Activated CD4-positive, CD25-positive, alpha-beta regulatory T cell treated with anti-CD3 and anti-CD28 coated beads, Interleukin-2, amount 50 U/mL, for 72 hours (primary cell): Measurements from ENCODE around the gene PBX3.

Source experiments
- DNase-seq: peaks from one replicate; pipeline ENCODE4 v3.0.0; 2021

The PBX3 gene

DNA sequence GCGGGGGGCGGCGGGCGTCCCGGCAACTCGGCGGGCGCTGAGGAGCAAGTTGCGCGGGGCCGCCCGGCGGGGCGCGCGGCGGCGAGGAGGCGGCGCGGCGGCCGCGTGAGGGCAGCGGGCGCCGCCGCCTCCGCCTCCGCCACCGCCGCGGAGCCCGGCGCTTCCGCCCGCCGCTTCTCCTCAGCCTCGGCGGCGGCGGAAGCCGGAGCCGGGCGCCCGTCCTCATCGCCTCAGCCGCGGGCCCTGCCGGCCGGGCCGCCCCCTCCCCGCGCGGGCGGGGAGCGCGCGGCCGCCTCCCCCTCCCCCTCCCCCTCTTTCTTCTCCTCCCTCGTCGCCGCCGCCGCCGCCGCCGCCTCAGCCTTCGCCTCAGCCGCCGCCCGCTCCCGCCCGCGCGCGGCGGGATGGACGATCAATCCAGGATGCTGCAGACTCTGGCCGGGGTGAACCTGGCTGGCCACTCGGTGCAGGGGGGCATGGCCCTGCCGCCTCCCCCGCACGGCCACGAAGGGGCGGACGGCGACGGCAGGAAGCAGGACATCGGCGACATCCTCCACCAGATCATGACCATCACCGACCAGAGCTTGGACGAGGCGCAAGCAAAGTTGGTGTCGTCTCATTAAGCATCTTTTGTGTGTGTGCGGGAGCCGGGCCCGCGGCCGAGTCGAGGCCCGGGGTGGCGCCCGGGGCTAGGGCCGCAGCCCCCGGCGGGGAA is at the start of gene PBX3:
TSS of gene PBX3 (plus strand) at position 321 of the 712 bp plus-strand sequence.
- peak; percentile 60 for DNase-seq

DNA sequence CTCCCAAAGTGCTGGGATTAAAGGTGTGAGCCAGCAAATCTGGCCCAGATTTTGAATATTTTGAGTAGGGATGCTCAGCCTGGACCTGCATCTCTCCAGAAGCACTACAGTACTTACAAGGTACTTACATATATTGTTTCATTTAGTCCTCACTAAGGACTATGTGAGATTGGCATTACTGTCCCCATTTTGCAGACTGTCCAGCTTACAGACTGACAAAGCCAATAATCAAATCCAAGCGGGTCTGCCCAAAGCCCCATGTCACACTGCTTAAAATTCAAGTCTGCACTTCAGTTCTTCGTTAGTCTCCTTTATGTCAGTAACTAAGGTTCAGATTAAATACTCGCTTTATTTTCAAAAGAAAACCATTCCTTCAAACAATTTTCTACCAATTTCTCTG is 47.3 kb upstream of the PBX3 start:
- no peak for DNase-seq

DNA sequence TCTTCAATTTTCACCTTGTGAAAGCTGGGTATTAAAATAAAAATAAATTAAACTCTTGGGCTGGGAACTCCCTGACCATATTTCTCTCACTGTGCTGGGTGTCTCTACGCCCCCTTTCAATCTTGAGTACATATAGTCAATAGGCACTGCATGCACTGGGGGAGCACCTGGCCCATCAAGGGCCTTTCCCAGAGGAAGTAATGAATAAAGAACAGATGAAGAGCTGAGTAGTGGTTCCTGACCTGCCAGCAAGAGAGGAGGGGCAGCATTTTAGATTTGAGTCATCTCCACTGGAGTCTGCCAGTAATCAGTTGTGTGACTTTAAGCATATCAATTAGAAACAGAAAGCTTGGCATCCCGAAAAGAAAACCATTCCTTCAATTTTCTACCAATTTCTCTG is 46.4 kb upstream of the PBX3 start:
- no peak for DNase-seq

DNA sequence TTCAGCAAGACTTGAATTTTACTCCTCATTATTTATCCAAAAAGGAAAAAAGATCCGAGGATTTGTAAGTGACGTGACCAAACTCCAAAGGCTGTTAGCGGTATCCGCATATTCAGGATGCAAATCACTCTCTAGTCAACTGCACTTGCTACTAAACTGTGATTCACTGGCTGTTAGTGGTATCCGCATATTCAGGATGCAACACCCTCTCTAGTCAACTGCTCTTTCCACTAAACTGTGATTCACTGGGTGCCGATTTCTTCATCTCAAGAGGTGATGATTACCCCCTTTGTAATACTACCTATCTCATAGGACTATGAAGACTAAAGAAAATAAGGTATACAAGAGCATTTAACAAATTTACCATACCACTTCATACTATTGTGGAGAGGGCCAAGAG is 45.8 kb upstream of the PBX3 start:
- no peak for DNase-seq

DNA sequence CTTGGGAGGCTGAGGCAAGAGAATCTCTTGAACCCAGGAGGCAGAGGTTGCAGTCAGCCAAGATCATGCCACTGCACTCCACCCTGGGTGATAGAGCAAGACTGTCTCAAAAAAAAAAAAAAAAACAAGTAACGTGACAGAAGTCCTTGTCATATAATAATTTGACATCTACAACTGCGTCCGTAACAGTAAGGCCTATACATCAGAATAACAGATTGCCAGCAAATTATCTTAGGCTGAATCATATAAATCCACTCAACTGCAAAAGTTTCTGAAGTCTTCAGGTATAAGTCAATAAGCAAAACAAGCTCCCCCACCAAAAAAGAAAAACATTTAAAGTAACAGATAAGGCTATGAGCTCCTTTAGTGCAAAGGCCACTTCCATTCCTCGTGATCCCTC is 43.5 kb upstream of the PBX3 start:
- DNase-seq, result no peak

DNA sequence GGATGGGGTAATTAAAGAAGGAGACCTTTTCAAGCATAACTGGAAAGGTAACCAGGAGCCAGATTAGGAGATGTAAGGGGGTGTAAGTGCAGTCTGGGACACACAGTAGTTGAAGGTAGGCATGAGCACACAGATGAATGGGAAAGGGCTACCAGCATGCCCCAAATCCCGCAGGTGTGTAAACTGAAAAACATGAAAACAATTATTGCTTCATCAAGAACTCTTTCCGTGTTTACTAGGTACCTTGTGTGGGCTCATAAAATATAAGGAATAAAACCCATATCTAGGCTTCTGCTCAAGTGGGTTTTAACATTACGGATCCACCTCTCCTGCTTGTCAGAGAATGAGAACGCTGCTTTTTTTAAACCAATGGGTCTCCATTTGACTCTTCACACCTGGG is 41.3 kb upstream of the PBX3 start:
- DNase-seq, result no peak

DNA sequence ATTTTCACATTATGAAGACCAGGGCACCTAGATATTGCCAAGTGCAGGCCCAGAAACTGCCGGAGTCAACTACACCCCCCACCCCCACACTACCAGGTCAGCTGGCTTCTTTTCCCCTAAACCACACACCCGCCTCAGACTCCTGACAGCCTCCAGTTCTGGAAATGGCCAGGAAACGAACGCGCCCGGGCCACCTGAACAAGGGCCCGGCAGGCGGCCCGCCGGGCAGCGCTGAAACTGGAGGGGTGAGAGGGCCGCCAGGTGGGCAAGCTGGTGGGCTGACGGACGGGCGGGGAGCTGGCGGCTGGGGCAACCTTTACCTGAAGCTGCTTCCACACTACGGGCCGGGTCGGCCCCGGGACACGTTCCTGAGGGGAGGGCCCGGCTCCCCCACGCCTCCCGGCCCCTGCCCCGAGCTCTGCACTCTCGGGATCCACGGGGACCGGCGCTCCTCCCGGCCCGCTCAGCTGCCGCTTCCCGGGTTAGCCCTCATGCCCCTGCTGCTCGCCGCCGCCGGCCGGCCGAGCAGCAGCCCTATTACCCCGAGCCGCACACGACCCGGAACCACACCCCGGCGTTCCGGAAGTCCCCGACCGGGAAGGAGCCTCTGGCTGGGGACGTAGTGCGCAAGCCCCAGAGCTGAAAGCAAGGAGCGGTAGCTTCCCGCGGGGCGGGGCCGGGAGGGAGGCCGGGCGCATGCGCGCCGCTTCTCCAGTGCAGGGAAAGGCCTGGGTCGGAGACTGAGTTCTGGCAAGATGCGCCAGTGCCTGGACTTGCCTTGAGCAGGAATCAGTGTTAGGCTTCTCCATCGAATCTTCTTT is 40.3 kb upstream of the PBX3 start, which contains the start of gene MAPKAP1:
TSS of gene MAPKAP1 (minus strand) at position 558 of the 821 bp plus-strand sequence. CDS start 34,634 bp downstream, outside the sequence.
- peak; percentile 96 for DNase-seq

DNA sequence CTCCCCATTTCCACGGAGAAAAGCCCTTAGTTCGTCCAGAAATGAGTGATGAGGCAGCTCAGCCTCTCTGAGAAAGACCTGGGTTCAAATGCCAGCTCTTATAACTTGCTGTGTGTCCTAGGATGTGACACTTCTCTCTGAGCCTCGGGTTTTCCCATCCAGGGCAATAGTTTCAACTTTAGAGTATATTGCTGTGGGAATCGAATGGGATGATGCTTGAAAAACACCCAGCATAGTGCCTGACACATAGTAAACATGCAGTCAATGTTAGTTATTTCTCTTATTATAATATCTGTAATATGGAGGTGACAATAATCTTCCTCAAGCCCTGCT is 39.7 kb upstream of the PBX3 start:
- no peak for DNase-seq

DNA sequence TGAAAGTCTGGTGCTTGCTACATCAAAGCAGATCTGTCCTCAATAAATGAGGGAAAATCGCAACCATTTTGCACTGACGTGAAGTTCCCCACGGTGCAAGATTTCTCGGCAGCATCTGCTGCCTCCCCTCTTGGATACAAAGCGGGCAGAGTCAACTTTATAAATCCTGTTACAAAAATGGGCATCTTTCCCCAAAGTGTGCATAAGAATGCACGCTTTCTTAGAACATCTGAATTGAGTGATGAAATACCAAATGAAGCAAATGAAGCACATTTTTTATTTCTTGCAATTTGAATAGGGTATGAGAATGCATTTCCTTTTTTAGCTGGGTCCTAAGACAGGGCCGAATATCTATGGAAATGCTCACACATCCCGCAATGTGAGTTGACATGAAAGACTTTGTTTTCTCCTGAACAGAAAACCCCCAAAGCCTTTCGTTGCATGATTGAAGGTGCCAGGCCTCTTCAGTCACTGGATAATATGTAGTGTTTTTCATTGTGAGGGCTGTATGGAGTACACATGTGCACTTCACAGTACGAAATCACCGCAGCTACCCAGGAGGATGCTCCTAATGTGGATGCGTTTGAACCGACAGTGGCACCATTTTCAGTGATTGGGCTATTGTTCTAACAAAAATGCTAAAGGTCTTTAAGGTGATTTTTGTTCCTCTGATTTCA is 20.6 kb upstream of the PBX3 start:
- DNase-seq, result no peak

DNA sequence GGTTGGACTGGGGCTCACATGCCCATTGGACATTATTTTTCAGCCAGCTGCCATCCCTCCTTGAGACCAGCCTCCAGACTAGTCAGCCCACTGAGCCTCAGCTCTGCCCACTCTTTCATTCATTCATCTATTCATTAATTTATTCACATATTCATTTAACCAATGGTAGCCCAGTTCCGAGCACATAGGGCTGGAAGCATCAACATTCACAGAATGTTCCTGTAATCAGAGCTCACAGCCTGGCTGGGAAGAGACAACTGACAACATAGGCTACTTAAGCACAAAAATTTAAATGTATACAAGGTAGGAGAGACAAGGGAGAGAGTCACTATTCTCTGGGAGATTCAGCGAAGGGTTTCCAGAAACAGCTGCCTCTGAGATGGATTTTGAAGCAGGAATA is 17.0 kb upstream of the PBX3 start:
- DNase-seq, result no peak

DNA sequence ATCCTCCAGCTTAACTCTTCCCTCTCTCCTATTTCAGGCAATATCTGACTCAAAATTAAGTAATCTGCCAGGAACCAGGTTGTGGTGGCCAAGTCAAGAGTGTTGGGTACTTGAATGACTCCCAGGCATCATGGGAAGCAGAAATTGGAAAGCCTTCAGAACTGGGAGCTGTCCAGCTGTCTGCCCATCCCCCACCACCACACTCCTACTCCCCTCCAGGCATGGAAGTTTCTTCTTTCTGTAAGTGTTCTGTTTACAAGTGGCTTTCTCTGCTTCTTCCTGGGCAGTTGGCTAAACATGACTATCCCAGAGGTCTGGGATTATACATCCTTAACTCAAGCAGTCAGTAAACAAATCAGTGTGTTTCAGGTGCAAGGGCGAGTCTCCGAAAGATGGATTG is 14.6 kb upstream of the PBX3 start:
- no peak for DNase-seq

DNA sequence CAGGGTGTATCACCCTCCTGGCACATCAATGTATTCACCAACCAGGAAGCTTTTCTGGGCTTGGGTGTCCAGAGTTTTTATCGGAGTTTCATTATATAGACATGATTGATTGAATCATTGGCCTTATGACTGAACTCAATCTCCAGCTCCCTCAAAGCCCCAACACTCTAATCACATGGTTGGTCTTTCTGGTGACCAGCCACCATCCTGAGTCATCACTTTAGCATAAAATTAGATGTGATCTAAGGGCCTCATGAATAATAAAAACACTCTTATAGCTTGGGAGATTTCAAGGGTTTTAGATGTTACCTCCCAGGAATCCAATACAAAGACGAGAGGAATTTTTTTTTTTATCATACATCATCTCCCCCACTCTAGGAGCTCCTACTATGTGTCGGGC is 7.7 kb upstream of the PBX3 start:
- DNase-seq, result no peak

DNA sequence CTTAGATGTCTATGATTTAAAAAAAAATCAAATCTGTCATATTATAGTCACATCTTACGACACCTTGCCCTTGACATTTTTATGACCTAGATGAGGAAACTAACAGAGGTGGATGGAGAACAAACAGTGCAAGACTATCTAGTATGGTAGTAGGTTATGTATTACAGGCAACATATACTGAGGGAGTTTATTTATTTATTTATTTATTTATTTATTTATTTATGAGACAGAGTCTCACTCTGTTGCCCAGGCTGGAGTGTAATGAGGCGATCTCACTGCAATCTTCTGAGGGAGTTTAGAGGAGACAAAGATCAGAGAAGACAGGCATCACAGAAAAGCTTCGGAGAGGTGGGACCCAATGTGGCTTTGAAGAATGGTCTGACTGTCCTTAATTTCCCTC is 4.5 kb upstream of the PBX3 start:
- no peak for DNase-seq

DNA sequence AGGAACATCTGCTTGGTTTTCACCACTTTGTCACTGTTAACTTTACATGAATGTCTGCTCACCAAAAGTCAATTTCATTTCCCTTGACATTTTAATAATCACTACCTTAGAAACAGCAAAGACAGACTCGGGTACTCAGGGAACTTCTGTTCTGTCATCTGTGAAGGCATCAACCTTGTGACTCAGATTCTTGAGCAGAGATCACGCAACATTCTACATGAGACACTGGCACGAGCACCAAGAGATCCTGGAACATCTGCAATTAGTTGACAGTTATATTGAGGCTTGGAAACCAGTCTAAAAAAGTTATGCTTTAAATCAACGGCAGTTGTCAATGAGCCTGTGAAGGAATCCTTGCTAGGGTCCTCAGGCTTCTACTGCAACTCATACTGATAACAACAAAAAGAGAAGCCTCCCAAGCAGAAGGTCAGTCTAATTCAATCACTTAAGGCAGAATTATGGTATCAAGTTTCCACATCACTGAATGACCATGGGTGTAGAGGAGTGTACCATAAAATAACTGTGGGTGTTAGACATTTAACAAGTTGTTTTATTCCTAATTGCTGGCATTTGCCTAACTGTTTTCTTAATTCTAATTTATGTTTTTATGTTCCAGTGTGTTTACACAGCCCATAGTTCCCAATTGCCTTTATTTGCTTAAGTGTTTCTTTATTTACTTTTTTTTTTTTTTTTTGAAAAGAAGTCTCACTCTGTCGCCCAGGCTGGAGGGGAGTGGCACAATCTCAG is 3.3 kb upstream of the PBX3 start:
- DNase-seq, result no peak

DNA sequence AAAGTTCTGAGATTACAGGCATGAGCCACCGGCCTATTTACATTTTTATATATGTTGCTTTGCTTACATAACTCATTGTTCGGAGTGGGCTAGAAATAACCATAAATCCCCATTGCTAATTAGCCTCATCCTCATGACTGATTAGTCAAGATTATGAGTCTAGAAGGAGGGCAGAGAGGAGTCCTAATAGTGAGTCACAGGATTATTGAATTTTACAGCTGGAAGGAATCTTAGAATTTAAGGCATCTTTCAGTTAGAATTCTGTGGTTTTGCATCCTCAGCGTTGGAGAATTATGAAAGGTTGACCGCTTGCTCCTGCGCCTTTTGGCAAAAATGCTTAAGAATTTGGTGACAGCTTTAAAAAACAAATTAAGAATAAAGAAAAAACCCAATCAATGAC is 2.6 kb upstream of the PBX3 start:
- no peak for DNase-seq

DNA sequence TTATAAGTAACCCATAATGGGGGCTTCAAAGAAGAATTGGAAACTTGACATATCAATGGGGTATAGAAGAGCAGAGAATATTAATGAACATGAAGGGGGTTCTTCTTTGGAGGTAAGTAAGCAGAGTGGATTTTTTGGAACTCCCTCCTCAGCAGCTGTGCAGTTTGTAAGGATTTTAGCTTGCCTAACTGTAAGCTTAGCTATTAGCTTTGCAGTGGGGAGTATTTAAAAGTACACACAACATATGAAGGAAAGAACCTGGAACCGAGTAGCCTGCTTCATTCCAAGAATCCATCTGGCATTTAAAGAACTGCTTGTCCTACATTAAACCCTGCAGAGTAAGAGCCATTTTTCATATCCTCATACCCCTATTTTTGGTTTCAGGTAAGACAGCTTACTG is 2.2 kb upstream of the PBX3 start:
- no peak for DNase-seq

DNA sequence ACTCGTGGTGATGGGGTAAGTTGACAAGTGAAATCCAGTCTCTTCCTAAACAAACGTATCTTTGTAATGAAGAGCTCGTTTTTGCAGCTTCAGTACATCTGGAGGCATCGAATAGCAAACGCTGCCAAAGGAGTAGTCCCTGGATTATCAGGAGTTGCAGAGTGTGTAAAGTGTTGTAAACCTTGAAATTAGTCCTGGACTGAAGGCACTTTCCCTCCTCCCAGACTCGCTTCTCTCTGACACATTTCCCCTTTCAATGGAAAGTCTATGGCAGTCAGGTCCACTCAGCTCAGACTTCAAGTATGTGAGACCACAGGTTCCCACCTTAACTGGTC is 1.5 kb upstream of the PBX3 start:
- no peak for DNase-seq

DNA sequence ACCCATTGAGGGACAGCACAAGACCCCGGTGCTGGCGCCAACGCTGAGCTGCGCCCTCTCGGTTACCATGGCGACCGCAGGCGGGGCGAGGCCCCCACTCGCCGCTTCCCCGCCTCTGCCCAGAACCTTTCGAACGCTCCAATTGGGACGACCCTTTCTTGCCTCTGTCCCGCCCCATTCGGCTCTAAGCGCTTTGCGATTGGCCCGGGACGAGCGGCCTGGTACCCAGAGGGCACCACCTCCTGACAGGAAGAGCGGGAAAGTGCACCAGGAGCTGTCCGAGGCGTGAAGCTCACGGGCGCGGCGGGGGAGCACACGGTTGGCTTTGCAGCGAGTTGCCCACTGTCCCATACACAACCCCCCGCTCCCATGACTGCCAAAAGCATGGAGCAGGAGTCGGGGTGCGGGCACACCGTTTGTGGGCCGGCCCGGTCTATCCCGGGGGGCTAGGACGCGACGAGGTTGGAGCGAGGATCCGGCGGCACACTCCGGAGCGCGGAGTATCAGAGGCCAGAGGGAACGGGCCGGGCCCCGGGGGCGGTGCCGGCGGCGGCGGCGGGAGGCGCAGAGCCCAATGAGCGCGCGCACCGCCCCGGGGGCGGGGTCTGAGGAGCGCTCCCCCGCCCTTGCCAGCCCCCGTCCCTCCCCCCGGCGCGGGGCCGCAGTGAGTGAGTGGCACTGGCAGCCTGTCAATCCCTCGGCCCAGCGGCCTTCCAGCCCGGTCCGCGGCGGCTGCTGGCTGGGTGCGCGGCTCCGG is 978 bp upstream of the PBX3 start:
- peak; percentile 93 for DNase-seq

DNA sequence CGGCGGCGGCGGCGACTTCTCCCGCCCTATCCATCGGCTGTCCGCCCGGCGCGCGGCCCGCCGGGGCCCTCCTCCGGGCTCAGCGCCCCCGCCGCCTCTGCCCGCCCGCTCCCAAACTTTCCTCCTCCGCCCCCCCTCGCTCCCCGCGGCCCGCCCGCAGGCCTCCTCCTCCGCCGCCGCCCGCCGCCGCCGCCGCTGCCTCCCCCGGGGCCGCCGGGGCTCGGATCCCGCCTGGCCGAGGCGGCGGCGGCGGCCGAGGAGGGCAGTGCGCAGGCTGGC is 460 bp upstream of the PBX3 start:
- no peak for DNase-seq

DNA sequence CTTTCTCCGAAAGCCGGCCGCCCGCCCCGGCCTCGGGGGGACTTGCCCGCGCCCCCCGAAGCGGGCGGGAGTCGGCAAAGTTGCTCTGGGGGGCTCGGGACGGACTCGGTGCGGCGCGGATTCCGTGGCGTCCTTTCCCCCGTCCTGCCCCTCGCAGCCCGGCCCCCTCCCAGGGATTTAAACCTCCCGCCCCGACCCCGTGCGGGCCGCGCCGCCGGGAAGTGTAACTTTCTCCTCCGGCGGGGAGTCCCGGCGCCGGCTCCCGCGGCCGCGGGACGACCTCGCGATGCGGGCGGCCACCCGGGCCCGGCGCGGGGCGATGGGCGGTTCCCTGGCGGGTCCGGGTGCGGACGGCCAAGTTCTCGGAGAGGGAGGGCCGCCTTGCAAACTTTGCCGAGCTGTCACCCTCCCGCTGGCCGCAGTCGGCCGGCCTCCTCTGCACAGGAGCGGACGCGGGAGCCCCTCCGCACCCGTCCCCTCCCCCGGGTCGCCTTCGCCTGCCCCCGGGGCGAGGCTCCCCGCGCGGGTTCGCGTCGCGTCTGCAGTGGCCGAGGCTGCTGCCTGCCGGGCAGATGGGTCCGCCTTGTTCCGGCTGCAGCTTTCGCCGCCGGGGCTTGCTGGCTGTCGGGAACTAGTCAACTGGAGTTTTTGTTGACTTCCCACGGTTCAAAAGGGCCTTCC is 732 bp downstream of the PBX3 start:
- peak; percentile 47 for DNase-seq

DNA sequence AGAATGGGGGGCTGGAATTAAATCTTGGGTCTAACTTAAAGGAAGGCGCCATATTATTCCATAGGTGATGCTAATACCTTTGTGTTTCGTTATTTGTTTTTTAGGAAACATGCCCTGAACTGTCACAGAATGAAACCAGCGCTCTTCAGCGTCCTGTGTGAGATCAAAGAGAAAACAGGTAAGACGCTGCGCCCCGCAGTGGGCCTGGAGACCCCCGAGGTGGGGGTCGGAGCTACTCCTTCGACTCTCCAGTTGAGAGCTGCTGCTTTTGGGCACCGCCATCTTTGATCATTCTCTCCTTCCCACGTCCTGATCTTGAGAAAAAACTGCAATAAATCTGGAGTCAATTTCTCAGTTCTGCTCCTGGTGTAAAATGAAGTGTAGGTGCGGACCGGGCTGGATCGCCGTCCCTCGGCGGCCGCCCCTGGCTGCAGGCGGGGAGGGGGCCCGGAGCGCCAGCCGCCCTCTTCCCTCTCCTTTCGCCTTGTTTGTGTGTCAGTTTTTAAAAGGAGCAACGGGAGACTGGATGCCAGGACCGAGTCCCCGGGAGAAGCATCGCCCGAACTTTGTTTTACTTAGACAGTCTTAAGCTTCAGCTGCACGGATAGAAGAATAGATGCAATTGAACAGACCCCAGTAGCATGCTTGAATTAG is 1.4 kb downstream of the PBX3 start:
- DNase-seq, result no peak
